Pancreas (tissue), 10 donors: ENCODE measurements around the gene ATG4B. TPM values are rescaled to one million over a fixed set of nuclear protein-coding genes. Genes with fewer than 3 reads are reported as not detected.

Source experiments
- ATAC-seq, 4 donors: fragments of 200-7000 bp; cut with Tn5 transposase; one replicate each; pipeline versions ENCODE4 v1.8.0 to v1.9.1; 2020; ENCODE audit warnings: mild to moderate bottlenecking in 4 of 4, moderate library complexity in 4 of 4
- DNase-seq, 6 donors: peaks; one replicate each; pipeline ENCODE4 v3.0.0-alpha.2; 2020
- FAIRE-seq: peaks from 2 replicates; lab custom pipeline; 2012; peaks lifted over from hg19 to GRCh38; lab: Jason Lieb, UNC
- H3K27ac ChIP-seq, 4 donors: fragments of 200-600 bp; sonication (generic); 1 replicate in 3 of 4; 2 replicates in 1 of 4; pipeline versions ENCODE4 v1.5.0 to v1.8.0; 2020
- H3K27me3 ChIP-seq, 4 donors: fragments of 200-600 bp; one replicate each; pipeline ENCODE4 v1.8.0; 2021
- H3K36me3 ChIP-seq, 3 donors: fragments of 200-600 bp; sonication (generic) in 1 of 3; one replicate each; pipeline versions ENCODE4 v1.5.0 to v1.8.0; 2020 to 2021
- H3K4me1 ChIP-seq, 3 donors: fragments of 200-600 bp; one replicate each; pipeline ENCODE4 v1.8.0; 2021
- H3K4me3 ChIP-seq, 4 donors: fragments of 200-600 bp; sonication (generic) in 2 of 4; one replicate each; pipeline versions ENCODE4 v1.5.0 to v1.8.0; 2020 to 2021
- H3K9me3 ChIP-seq, 4 donors: fragments of 200-600 bp; one replicate each; pipeline ENCODE4 v1.8.0; 2021
- CTCF ChIP-seq, 4 donors: fragments of 200-600 bp; sonication (generic) in 3 of 4; IDR thresholded peaks; one replicate each; pipeline versions ENCODE4 v1.5.0 to v1.8.0; 2021; ENCODE audit warnings: antibody characterized with exemption in 4 of 4
- WGBS, 2 donors: extraction: QIAGEN DNeasy Blood & Tissue Kit; methylation state at CpG; one replicate each; pipeline ENCODE4 v1.1.7; 2013; 5-methylcytosine and 5-hydroxymethylcytosine counted together
- intact Hi-C, 3 donors: fragments of 100-400 bp; cut with DNase I; formaldehyde crosslinking; loops; one replicate each; pipeline versions ENCODE4 v1.11.1 to v1.14.2; 2022
- polyA plus RNA-seq, 2 donors: library from polyadenylated mRNA; stranded (reverse); fragments of 200-250 nt; gene quantifications; one replicate each; pipeline ENCODE4 v1.2.3, GENCODE V29; 2013
- total RNA-seq, 6 donors: library from RNA; stranded (reverse); fragmentation: NEBNext Ultra II Directional in 4 of 6; extraction: Animal tissue kit (Norgen Biotek cat#: 25700) in 4 of 6; gene quantifications; one replicate each; pipeline versions ENCODE4 v1.2.1 to v1.2.4, GENCODE V29; 2021 to 2023
- donor health status: healthy with polysubstance abuse.
- donor health status: DM: no; HTN: no; CAD: no; lungs with moderate emphysema.
- donor health status: DM: no; HTN: no; CAD: no.
- donor health status: control.
- donor health status: control.
- donor health status: Bipolar disorder and iron deficiency.
- donor health status: DM: yes; HTN: yes; CAD: no.
- donor health status: DM: no; HTN: no; CAD: no.
- donor health status: DM: no; HTN: no; CAD: no.
- donor health status: DM: yes; HTN: yes; CAD: no.

ATG4B gene
- total and polyA plus RNA-seq, 8 donors = 22.8 to 107 (median 31.2) TPM

GRCh38 chr2:241601841-241602240 lies 35.7 kb upstream of the ATG4B start:
- Histone ChIP-seq H3K4me1 (no peaks in the 10 kb centered on the region), H3K27ac (no peak overlapping the region), H3K27me3 (no peaks in the 10 kb centered on the region), H3K9me3 (no peaks in the 10 kb centered on the region), H3K36me3 (peaks cover 0 to 40% (median 10%) of the 10 kb centered on the region in 3 donors), H3K4me3 (no peak overlapping the region)
- no peak for FAIRE-seq
- no peak for ATAC-seq
- peak in 1 of 6 donors; percentile 20 for DNase-seq
- intact Hi-C loops = no loop called here
- 92 to 95% methylated on average over 13 of the region's 13 CpGs for WGBS, 2 donors
- no peak for TF ChIP-seq CTCF (IDR thresholded peaks at IDR 0.05)

DNA sequence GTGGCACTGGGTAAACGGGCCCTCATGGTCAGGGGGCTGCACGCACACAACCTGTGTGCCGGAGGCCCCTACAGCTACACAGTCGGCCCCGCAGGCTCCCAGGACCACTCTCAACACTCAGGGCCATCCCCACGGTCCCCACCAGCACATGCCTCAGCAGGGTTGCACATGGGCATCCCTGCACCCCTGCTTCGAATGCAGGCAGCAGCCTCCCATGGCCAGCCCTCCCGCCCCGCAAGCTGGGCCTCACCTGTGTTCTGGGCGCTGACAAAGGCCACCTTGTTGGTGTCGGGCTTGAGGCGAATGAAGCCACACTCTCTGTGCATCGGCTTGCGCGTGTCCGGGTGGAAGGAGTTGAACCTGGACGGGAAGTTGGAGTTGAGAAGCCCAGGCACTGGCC lies 34.8 kb upstream of the ATG4B start:
- 93 to 96% methylated on average over 17 of the region's 17 CpGs for WGBS, 2 donors
- Histone ChIP-seq H3K36me3 (peaks cover 0 to 40% (median 10%) of the 10 kb centered on the region in 3 donors), H3K4me3 (no peak overlapping the region), H3K4me1 (no peaks in the 10 kb centered on the region), H3K27ac (no peak overlapping the region), H3K27me3 (no peaks in the 10 kb centered on the region), H3K9me3 (no peaks in the 10 kb centered on the region)
- no peak for TF ChIP-seq CTCF (IDR thresholded peaks at IDR 0.05)
- no peak for FAIRE-seq
- ATAC-seq = no peak
- peak in 1 of 6 donors; percentile 43 for DNase-seq
- intact Hi-C loops = no loop called here

DNA sequence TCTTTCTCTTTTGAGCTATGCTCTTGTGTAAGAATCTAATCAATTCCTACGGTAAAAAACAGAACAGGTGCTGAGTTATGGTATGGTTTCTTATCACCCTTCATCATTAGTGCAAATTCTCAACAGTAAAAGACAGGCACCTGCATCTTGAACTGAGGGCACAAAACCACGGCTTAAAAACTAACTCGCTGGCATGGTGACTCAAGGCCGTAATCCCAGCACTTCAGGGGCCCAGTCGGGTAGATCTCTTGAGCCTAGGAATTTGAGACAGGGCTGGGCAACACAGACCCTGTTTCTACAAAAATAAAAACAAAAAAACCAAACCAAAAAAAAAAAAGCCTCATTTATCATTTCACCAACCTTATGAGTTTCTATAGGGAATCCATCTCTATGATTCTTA lies 33.8 kb upstream of the ATG4B start:
- Histone ChIP-seq H3K4me3 (no peak overlapping the region), H3K27ac (no peak overlapping the region), H3K27me3 (no peaks in the 10 kb centered on the region), H3K36me3 (peaks cover 0 to 40% (median 10%) of the 10 kb centered on the region in 3 donors), H3K9me3 (no peaks in the 10 kb centered on the region), H3K4me1 (no peaks in the 10 kb centered on the region)
- ATAC-seq = no peak
- 70 to 72% methylated on average over 5 of the region's 5 CpGs for WGBS, 2 donors
- no peak for TF ChIP-seq CTCF (IDR thresholded peaks at IDR 0.05)
- no peak for DNase-seq
- no peak for FAIRE-seq
- intact Hi-C loops = no loop called here

DNA sequence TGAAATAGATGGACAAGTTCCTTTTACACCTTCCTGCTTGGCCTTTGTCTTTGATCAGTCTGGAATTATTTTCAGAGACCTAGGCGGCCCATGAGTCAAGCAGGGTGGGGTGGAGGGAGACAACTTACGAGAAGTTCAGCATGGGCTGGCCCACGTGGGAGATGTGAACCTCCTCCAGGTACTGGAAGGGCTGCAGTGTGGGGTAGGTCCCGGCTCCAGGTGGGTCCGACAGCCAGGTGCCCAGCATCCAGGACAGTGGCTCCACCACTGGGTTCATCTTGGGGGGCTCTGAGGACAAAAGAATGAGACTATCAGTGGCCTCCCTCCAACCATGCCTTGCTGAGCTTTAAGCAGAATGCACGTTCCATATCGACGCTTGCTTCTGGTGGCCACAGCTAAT lies 31.3 kb upstream of the ATG4B start:
- H3K36me3 ChIP-seq = peaks cover 0 to 24% (median 10%) of the 10 kb centered on the region in 3 donors
- H3K27me3 ChIP-seq = no peaks in the 10 kb centered on the region
- FAIRE-seq (no peak), DNase-seq (peak in 1 of 6 donors; percentile 27), ATAC-seq (no peak)
- no peak overlapping the region for H3K27ac ChIP-seq
- H3K4me1 ChIP-seq = no peaks in the 10 kb centered on the region
- WGBS, 2 donors = 93 to 96% methylated on average over 8 of the region's 8 CpGs
- TF ChIP-seq CTCF (IDR thresholded peaks at IDR 0.05) = no peak
- no peaks in the 10 kb centered on the region for H3K9me3 ChIP-seq
- intact Hi-C loops = no loop called here
- no peak overlapping the region for H3K4me3 ChIP-seq

- ATAC-seq (no peak), DNase-seq (peak in 1 of 6 donors; percentile 37), FAIRE-seq (no peak)
- intact Hi-C loops = no loop called here
- TF ChIP-seq CTCF (IDR thresholded peaks at IDR 0.05) = no peak
- H3K36me3 ChIP-seq = peaks cover 0 to 15% (median 10%) of the 10 kb centered on the region in 3 donors
- no peak overlapping the region for H3K4me3 ChIP-seq
- no peak overlapping the region for H3K27ac ChIP-seq
- H3K27me3 ChIP-seq = no peaks in the 10 kb centered on the region
- no peaks in the 10 kb centered on the region for H3K4me1 ChIP-seq
- no peaks in the 10 kb centered on the region for H3K9me3 ChIP-seq
- 95 to 97% methylated on average over 27 of the region's 27 CpGs for WGBS, 2 donors
Measured at GRCh38 chr2:241607162-241607885, 30.2 kb upstream of the ATG4B start.
